Lower leg skin (tissue), 3 donors: ENCODE data around the gene RPTOR.

Source experiments
- POLR2A ChIP-seq, 2 donors: fragments of 450-650 bp; IDR thresholded peaks; one replicate each; pipeline ENCODE4 v1.6.1; 2016 to 2017; ENCODE audit warnings: antibody characterized with exemption in 2 of 2, mild to moderate bottlenecking in 1 of 2, moderate library complexity in 1 of 2
- TF ChIP-seq, protein P1 (sequence below), 3 donors: fragments of 450-650 bp; IDR thresholded peaks; one replicate each; pipeline ENCODE4 v1.5.1; 2016; ENCODE audit warnings: antibody characterized with exemption in 3 of 3, mild to moderate bottlenecking in 3 of 3, moderate library complexity in 2 of 3

DNA sequence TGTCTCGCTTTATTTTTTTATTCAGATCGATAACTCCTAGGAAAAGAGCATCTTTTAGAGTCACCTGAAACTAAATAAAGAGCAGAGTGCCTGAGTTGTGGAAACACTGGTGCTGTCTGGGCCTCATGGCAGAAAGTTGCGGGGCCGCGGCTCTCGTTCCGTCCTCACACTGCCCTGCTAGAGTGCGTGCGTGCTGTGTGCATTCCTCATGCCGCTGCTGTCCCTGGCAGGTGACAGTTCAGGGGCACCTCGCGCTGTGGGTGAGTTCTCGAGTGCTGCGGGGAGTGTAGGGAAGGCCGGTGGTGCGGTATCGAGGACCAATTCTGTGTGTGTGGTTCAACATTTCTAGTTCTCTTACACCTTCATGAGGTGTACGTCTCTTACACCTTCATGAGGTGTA, 136.6 kb downstream of the RPTOR start:
- TF ChIP-seq, protein P1, sequence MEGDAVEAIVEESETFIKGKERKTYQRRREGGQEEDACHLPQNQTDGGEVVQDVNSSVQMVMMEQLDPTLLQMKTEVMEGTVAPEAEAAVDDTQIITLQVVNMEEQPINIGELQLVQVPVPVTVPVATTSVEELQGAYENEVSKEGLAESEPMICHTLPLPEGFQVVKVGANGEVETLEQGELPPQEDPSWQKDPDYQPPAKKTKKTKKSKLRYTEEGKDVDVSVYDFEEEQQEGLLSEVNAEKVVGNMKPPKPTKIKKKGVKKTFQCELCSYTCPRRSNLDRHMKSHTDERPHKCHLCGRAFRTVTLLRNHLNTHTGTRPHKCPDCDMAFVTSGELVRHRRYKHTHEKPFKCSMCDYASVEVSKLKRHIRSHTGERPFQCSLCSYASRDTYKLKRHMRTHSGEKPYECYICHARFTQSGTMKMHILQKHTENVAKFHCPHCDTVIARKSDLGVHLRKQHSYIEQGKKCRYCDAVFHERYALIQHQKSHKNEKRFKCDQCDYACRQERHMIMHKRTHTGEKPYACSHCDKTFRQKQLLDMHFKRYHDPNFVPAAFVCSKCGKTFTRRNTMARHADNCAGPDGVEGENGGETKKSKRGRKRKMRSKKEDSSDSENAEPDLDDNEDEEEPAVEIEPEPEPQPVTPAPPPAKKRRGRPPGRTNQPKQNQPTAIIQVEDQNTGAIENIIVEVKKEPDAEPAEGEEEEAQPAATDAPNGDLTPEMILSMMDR (IDR thresholded peaks at IDR 0.05) = no peak
- no peak for TF ChIP-seq POLR2A (IDR thresholded peaks at IDR 0.05)
